HG02588 (cell line): ENCODE data around the gene FAM120B.

ENCODE experiments used
- ATAC-seq: cut with Tn5 transposase; IDR thresholded peaks from one replicate; pipeline ENCODE4 v1.9.1; 2021; ENCODE audit warnings: mild to moderate bottlenecking, moderate library complexity; ENCODE audit not compliant: unreplicated experiment

The FAM120B gene

GRCh38 chr6:170410241-170410640 is 103.7 kb downstream of the FAM120B start:
- no peak for ATAC-seq

- ATAC-seq = no peak
These were observed 108.8 kb downstream of the FAM120B start for GRCh38 chr6:170415318-170415717.

GRCh38 chr6:170416303-170416702 is 109.7 kb downstream of the FAM120B start:
- no peak for ATAC-seq

- no peak for ATAC-seq
These were observed 110.5 kb downstream of the FAM120B start for GRCh38 chr6:170416959-170417606.

GRCh38 chr6:170417881-170418280 is 111.3 kb downstream of the FAM120B start:
- no peak for ATAC-seq

- ATAC-seq = no peak
These were observed 113.7 kb downstream of the FAM120B start for GRCh38 chr6:170420283-170420682.

- no peak for ATAC-seq
These were observed 114.5 kb downstream of the FAM120B start for GRCh38 chr6:170420791-170421776.

GRCh38 chr6:170421921-170422320 is 115.4 kb downstream of the FAM120B start:
- no peak for ATAC-seq

- ATAC-seq = no peak
These were observed 116.5 kb downstream of the FAM120B start for GRCh38 chr6:170423030-170423429.

GRCh38 chr6:170423814-170424603 is 117.5 kb downstream of the FAM120B start:
- ATAC-seq = no peak

- no peak for ATAC-seq
These were observed 118.1 kb downstream of the FAM120B start for GRCh38 chr6:170424604-170425126.

- no peak for ATAC-seq
These were observed 122.9 kb downstream of the FAM120B start for GRCh38 chr6:170429450-170429849.

GRCh38 chr6:170433163-170434116 is 126.9 kb downstream of the FAM120B start:
- ATAC-seq = no peak

- ATAC-seq = no peak
These were observed 127.7 kb downstream of the FAM120B start for GRCh38 chr6:170434117-170434820.

GRCh38 chr6:170434821-170435155 is 128.2 kb downstream of the FAM120B start:
- no peak for ATAC-seq

- ATAC-seq = no peak
These were observed 129.2 kb downstream of the FAM120B start for GRCh38 chr6:170435766-170436165.

- no peak for ATAC-seq
These were observed 129.8 kb downstream of the FAM120B start for GRCh38 chr6:170436209-170436809.

- ATAC-seq = no peak
These were observed 131.3 kb downstream of the FAM120B start for GRCh38 chr6:170437719-170438401.
